Smooth muscle cell (in vitro differentiated cells): Measurements from ENCODE around the gene SRPX. TPM values are rescaled to one million over a fixed set of nuclear protein-coding genes. Genes with fewer than 3 reads are reported as not detected.

ENCODE experiments used
- DNase-seq: peaks from one replicate; lab custom pipeline; 2025; ENCODE audit not compliant: unreplicated experiment; lab: John Stamatoyannopoulos, UW
- H2AFZ ChIP-seq: fragments of 200-600 bp; sonication (generic); 2 replicates; pipeline ENCODE4 v1.6.0; 2016; ENCODE audit warnings: antibody characterized with exemption, low read depth, mild to moderate bottlenecking
- H3F3A ChIP-seq: fragments of 200-600 bp; sonication (generic); 2 replicates; pipeline ENCODE4 v1.6.0; 2017; ENCODE audit warnings: antibody characterized with exemption, low read depth
- H3K27ac ChIP-seq: fragments of 200-600 bp; sonication (generic); 2 replicates; pipeline ENCODE4 v1.5.1; 2016; ENCODE audit warnings: low read depth, mild to moderate bottlenecking
- H3K27me3 ChIP-seq: fragments of 200-600 bp; sonication (generic); 2 replicates; pipeline ENCODE4 v1.6.1; 2016; ENCODE audit warnings: low read depth, mild to moderate bottlenecking
- H3K36me3 ChIP-seq: fragments of 200-600 bp; sonication (generic); 2 replicates; pipeline ENCODE4 v1.5.1; 2016; ENCODE audit warnings: low read depth
- H3K4me1 ChIP-seq: fragments of 200-600 bp; sonication (generic); 2 replicates; pipeline ENCODE4 v1.5.1; 2016; ENCODE audit warnings: low read depth
- H3K4me2 ChIP-seq: fragments of 200-600 bp; sonication (generic); 2 replicates; pipeline ENCODE4 v1.6.0; 2016; ENCODE audit warnings: mild to moderate bottlenecking
- H3K4me3 ChIP-seq: fragments of 200-600 bp; sonication (generic); 2 replicates; pipeline ENCODE4 v1.5.1; 2016; ENCODE audit warnings: mild to moderate bottlenecking
- H3K79me2 ChIP-seq: fragments of 200-600 bp; sonication (generic); 2 replicates; pipeline ENCODE4 v1.6.0; 2016; ENCODE audit warnings: low read depth, mild to moderate bottlenecking
- H3K9ac ChIP-seq: fragments of 200-600 bp; sonication (generic); 2 replicates; pipeline ENCODE4 v1.6.0; 2016; ENCODE audit warnings: low read depth
- H3K9me3 ChIP-seq: fragments of 200-600 bp; sonication (generic); replicated peaks from 2 replicates; pipeline ENCODE4 v1.5.1; 2016; ENCODE audit warnings: low read depth
- H4K20me1 ChIP-seq: fragments of 200-600 bp; sonication (generic); 2 replicates; pipeline ENCODE4 v1.6.0; 2016; ENCODE audit warnings: low read depth
- CTCF ChIP-seq: fragments of 200-600 bp; sonication (generic); IDR thresholded peaks from 2 replicates; pipeline ENCODE4 v1.5.1; 2017; ENCODE audit warnings: borderline replicate concordance, mild to moderate bottlenecking, antibody characterized with exemption; ENCODE audit not compliant: insufficient read depth, poor library complexity, severe bottlenecking
- WGBS: methylation state at CpG from one replicate; pipeline ENCODE4 v1.1.7; 2016; ENCODE audit warnings: low lambda C conversion rate; 5-methylcytosine and 5-hydroxymethylcytosine counted together
- polyA plus RNA-seq: library from polyadenylated mRNA; unstranded; fragments of >200 nt; fragmentation: Nextera tagmentation; extraction: Ambion mirVana; gene quantifications from 2 replicates; pipeline ENCODE4 v1.2.1, GENCODE V29; 2016
- total RNA-seq: library from RNA; depleted of rRNA; stranded (reverse); fragments of >200 nt; gene quantifications from 2 replicates; pipeline ENCODE4 v1.2.3, GENCODE V29; 2014

SRPX gene
- total and polyA plus RNA-seq, 2 experiments from 2014 or later, result 46.1 to 64.9 TPM

DNA sequence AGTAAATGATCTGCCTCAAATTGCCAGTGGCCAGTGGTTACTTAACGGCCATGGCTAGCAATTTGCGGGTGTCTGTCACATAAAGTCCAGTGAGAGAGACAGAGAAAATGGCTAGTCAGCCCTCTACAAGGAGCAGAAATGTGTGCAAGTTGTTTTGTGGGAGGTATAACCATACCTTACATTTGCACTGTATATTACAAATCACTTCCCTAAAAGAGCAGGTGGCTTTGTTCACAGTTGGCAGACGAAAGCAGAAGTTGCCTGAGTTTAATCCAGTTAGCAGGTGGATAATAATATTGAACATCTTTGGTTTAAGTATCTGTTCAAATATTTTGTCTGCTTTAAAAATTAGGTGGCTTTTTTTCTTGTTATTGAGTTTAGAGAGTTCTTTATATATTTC lies 15.6 kb downstream of the SRPX start:
- Histone ChIP-seq H2AFZ (no peak overlapping the region), H3K9ac (no peak overlapping the region), H3K4me3 (no peak overlapping the region), H3K36me3 (no peaks in the 10 kb centered on the region), H3K4me1 (no peaks in the 10 kb centered on the region), H3K4me2 (no peak overlapping the region), H3K9me3 (no peaks in the 10 kb centered on the region), H3F3A (no peaks in the 10 kb centered on the region), H3K79me2 (no peaks in the 10 kb centered on the region), H3K27me3 (no peaks in the 10 kb centered on the region), H3K27ac (no peak overlapping the region), H4K20me1 (no peaks in the 10 kb centered on the region)
- 71% methylated on average over 3 of the region's 3 CpGs for WGBS
- no peak for DNase-seq
- TF ChIP-seq CTCF, result no peak

DNA sequence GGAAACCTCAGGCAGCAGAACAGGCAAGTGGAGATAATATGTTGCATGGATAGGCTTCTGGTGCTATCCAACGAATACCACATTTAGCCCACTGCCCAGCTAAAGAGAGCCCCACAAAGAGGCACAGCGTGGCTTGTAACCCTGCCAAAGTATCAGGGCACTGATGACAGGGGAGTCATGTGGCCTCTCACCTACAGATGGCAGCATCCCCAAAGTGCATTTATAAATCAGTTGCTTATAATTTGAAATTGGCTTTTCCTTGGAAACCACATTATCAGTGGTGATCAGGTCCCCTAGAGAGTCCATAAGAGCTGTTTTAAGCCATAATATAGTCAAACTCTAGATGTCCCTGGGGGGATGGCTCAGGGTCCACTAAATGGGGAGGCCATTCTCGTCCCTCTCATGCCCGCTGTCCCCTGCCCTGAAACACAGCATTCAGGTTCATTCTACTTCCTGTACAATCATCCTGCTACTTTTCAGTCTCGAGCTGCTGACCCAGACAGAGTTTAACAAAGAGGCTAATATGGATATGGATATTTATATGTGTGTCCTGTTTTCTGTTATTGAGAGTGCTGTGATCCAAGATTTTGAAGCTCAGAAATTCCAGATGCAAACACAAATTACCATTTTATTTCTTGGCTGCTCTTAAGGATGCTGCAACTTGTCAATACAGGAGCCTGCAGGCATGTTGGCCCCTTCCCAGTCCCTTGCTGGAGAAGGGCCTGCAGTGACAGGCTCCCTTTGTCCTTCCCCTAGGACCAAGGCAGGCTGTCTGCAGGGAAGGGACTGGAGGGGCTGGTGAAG lies 28.5 kb downstream of the SRPX start:
- no peaks in the 10 kb centered on the region for H3K79me2 ChIP-seq
- no peaks in the 10 kb centered on the region for H3K36me3 ChIP-seq
- 61% methylated on average over 5 of the region's 5 CpGs for WGBS
- H3K27me3 ChIP-seq, result no peaks in the 10 kb centered on the region
- no peak overlapping the region for H3K4me3 ChIP-seq
- H4K20me1 ChIP-seq, result no peaks in the 10 kb centered on the region
- no peak overlapping the region for H3K27ac ChIP-seq
- no peaks in the 10 kb centered on the region for H3K4me1 ChIP-seq
- H3F3A ChIP-seq, result no peaks in the 10 kb centered on the region
- no peak for DNase-seq
- H3K9me3 ChIP-seq, result no peaks in the 10 kb centered on the region
- H2AFZ ChIP-seq, result no peak overlapping the region
- H3K4me2 ChIP-seq, result no peak overlapping the region
- peak; percentile 50 for TF ChIP-seq CTCF
- no peak overlapping the region for H3K9ac ChIP-seq

DNA sequence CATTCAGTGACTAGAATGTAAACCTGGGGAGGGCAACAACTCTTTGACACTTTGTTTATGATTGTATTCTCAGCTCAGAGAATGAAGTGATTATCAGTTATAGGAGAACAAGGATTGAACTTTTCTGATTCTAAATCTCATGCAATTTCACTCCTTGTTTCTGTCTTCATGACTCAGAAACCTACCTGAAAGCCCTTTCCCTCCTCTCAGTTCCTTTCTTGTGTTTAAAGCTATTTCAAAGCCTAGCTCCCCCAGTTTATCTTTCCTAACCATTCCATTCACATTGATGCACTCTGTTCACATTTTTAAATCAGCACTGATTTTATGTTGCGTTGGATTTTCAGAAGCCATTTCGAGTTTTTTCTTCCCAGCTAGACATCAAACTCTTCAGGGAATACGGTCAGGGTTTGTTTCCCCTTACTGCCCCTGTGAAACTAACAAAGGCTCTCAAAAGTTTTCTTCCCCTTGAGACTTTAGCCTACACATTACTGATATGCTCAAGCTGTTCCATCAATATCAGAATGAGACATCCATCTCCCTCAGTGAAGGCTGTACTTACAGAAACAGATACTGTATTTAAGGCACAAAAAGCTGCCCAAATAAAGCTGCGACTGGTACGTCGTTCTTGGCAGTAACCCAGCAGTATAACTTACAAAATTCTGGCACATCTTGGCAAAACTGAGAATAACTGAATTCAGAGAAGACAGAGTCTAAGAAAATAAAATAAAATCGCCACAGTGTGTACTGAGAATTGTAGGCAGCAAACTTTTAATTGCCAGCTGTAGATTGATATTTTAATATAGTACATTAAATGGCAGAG lies 31.0 kb downstream of the SRPX start:
- Histone ChIP-seq H3K9me3 (no peaks in the 10 kb centered on the region), H3K27me3 (no peaks in the 10 kb centered on the region), H3K4me2 (no peak overlapping the region), H3K9ac (no peak overlapping the region), H3K79me2 (no peaks in the 10 kb centered on the region), H2AFZ (no peak overlapping the region), H4K20me1 (no peaks in the 10 kb centered on the region), H3F3A (no peaks in the 10 kb centered on the region), H3K36me3 (no peaks in the 10 kb centered on the region), H3K4me3 (no peak overlapping the region), H3K4me1 (no peaks in the 10 kb centered on the region), H3K27ac (no peak overlapping the region)
- no peak for TF ChIP-seq CTCF
- no peak for DNase-seq
- 68% methylated on average over 7 of the region's 7 CpGs for WGBS
